COR-L47 (cell line): ENCODE results near the gene OLFM2.
A peak's percentile ranks its signal among the peaks of the same experiment; 100 is the strongest.

Source experiments
- DNase-seq: peaks from one replicate; lab custom pipeline; 2025; lab: John Stamatoyannopoulos, UW

Gene OLFM2

GRCh38 chr19:9906475-9907087, 29.7 kb downstream of the OLFM2 start:
- no peak for DNase-seq

DNA sequence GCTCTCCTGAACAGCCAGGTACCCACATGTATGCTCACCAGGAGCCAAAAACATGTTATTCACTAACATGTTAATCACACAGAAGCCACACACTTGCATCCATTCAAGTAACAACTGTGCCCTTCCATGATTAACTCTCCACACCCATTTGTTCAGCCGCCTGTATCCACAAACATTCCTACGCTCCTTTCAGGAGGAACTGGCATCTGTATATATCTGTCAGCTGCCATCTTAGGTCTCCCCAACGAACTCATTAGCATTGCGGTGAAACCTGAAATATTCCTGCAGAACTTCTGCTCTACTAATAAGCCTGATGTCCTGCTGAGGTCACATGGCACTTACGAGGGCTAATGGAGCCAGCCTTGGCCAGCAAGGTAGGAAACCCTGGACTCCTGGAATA, 33.0 kb downstream of the OLFM2 start:
- no peak for DNase-seq

DNA sequence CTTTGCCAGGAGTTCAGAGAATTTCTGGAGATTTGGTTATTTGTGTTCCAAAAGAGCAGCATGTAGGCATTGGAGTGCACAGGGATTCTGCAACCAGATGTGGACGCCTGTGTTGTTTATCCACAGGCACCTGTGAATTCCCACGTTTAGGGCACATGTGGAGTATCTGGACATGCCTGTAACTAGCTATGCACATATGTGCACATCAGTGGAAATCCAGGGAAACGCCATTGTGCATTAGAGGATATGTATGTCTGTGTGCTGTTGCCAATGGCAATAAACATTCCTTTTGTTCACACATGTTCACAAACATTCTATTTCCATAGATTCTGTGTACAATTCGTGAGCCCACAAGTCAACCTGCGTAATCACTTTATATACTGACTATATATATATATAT, 34.7 kb downstream of the OLFM2 start:
- DNase-seq = no peak

DNA sequence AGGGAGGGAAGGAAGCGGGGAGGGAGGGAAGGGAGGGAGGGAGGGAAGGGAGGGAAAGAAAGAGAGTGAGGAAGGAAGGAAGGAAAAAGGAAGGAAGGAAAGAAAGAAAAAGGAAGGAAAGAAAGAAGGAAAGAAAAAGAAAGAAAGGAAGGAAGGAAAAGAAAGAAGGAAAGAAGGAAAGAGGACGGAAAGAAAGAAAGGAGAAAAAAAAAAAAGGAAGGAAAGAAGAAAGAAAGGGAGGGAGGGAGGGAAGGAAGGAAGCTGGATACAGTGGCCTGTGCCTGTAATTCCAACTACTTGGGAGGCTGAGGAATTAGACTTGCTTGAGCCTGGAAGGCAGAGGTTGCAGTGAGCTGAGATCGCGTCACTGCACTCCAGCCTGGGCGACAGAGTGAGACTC, 35.3 kb downstream of the OLFM2 start:
- no peak for DNase-seq

DNA sequence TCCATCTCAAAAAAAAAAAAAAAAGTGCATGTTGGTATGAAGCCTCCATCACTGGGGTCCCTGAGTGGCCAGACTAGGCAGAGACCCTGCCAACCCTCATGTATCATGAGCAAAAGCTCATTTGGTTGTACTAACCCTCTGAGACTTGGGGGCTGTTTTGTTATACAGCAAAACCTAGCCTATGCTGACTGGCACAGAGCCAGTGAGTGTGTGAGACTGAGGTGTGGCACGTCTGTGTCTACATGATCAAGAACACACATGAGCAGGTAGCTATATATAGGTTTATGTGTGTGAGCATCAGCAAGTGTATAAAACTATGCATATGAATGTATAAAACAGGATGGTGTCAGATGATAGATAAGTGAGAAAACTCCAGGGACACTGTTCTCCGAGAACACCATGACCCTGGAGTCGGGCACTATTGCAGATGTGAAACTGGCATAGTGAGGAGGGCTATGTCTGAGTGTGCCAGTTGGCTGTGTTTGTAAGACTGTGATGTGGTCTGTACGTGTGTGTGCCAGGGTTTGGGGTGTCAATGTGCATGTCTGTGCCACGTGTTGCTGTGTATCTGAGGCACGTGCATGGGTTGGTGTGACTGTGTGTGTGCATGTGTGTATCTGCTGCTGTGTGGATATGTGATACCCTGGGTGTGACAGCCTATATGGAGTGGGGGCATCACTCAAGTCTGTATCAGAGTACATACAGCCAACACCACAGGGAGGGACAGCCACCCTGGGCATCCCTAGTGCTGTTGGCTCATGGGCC, 44.5 kb downstream of the OLFM2 start:
- no peak for DNase-seq

GRCh38 chr19:9885077-9885552, 51.2 kb downstream of the OLFM2 start:
- no peak for DNase-seq

DNA sequence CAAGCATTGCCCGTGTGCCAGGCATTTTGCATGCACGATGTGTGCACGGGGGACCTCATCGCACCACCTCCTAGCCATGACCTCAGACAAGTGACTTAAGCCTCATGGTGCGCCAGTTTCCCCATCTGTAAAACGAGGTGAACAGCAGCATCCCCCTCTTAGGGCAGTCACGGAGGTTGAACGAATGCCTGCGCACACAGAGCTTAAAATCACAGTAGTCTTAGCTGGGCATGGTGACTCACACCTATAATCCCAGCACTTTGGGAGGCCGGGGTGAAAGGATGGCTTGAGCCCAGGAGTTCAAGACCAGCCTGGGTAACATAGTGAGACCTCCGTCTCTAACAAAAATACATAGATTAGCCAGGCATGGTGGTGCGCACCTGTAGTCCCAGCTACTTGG, 52.6 kb downstream of the OLFM2 start:
- DNase-seq = no peak

DNA sequence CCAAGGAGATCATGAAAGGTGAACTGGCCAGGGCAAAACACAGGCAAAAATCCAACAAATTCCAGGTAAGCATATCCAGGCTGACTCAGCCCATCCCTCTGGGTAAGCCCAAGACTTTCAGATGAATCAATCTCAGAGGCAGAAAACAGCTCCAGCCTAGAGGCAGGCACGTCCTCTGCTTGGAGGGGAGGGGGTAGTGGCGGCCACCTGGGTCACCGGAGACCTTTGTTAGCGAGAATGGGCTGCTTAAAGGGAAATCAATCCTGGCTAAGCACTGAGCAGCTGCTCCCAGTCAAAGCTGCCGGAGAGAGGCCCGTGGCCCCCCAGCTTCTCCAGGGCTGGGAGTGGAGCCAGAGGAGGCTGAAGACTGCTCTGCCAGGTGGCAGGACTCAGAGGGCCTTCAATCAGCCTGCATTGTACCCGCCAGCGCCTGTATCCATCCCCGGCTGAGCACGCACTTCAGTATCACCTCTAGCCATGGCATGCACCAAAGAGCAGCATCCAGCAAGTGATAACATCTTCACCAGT, 53.0 kb downstream of the OLFM2 start:
- DNase-seq = no peak

GRCh38 chr19:9881720-9882119, 54.6 kb downstream of the OLFM2 start:
- no peak for DNase-seq

GRCh38 chr19:9878511-9879196, 57.7 kb downstream of the OLFM2 start:
- no peak for DNase-seq

GRCh38 chr19:9877780-9878510, 58.4 kb downstream of the OLFM2 start:
- no peak for DNase-seq

- DNase-seq = no peak
Observed at GRCh38 chr19:9875796-9876195, 60.5 kb downstream of the OLFM2 start.

- DNase-seq = no peak
Observed at GRCh38 chr19:9875031-9875627, 61.2 kb downstream of the OLFM2 start.

DNA sequence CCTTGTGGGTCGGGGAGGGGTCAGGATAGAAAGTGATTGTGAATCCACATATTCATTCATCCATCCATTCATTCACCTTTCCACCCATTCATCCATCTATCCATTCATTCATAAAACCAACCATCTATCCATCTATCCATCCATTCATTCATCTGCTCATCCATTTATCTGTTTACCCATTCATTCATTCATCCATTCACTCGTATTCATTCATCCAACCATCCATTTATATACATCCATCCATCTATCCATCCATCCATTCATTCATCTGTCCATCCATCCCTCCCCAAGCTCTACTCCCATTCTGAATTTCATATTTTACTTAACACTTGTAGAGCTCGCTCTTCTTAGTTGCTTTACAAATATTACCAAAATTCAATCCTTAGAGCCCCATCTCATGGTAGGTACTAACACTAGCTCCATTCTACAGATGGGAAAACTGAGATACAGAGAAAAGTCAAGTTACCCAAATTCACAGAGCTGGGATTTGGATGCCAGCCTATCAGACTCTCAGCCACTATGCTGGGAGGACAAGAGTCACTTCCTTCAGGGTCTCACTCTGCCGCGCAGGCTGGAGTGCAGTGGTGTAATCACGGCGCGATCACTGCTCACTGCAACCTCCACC, 63.6 kb downstream of the OLFM2 start:
- DNase-seq = no peak

GRCh38 chr19:9871626-9872338, 64.5 kb downstream of the OLFM2 start:
- DNase-seq = peak; percentile 77

- no peak for DNase-seq
Observed at GRCh38 chr19:9868983-9869617, 67.2 kb downstream of the OLFM2 start.

DNA sequence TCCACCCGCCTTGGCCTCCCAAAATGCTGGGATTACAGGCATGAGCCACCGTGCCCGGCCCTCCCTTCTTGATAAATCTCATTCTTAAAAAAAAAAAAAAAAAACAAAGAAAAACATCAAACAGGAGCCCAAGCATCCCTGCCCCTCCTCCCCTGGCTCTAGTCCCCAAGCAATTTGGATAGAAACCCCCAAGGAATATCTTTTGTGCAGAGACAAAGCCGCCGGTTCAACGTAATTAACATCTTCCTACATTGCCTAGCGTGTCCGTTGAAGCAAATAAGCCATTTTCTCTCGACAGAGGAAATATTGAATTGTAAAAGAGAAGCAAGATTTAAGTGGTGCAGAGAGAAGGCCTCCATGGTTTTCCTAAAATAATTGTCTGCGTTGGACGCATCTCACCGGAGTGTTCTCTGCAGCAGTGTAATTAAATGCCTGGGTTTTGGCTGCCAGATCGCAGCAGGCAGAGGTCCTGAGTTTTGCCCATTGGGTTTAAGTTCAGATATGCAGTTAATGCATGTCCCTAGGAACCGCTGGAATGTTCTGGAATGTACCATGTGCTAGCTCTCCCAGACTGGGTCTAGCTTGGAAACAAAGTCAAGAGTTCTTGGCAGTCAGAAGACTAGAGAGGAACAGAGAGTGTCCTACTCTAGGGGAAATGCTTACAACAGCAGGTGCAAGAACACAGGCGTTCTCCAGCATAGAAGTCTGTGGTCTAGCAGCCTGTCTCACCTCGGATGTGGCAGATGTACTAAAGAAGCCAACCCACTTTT, 70.4 kb downstream of the OLFM2 start:
- DNase-seq = peak; percentile 14

- no peak for DNase-seq
Observed at GRCh38 chr19:9863759-9864158, 72.6 kb downstream of the OLFM2 start.

GRCh38 chr19:9862938-9863337, 73.4 kb downstream of the OLFM2 start:
- no peak for DNase-seq
